Chondrocyte (in vitro differentiated cells): ENCODE data around the gene LMO1. TPM values are rescaled to one million over a fixed set of nuclear protein-coding genes. Genes with fewer than 3 reads are reported as not detected.

Experiments used
- DNase-seq: peaks from one replicate; pipeline ENCODE4 v3.0.0; 2021; ENCODE audit warnings: mixed read lengths, low spot score
- H3K27ac Mint-ChIP-seq: one replicate; pipeline ENCODE4 v1.8.0; 2021; ENCODE audit warnings: mild to moderate bottlenecking, moderate library complexity, mixed read lengths; ENCODE audit not compliant: unreplicated experiment
- H3K27me3 Mint-ChIP-seq: 2 replicates; pipeline ENCODE4 v1.8.0; 2021; ENCODE audit warnings: low read depth, mixed read lengths
- H3K36me3 Mint-ChIP-seq: 2 replicates; pipeline ENCODE4 v1.8.0; 2021; ENCODE audit warnings: low read depth, mixed read lengths
- H3K4me1 Mint-ChIP-seq: 2 replicates; pipeline ENCODE4 v1.8.0; 2021; ENCODE audit warnings: low read depth, mild to moderate bottlenecking, mixed read lengths
- H3K4me3 Mint-ChIP-seq: one replicate; pipeline ENCODE4 v1.8.0; 2021; ENCODE audit warnings: mild to moderate bottlenecking, moderate library complexity, mixed read lengths; ENCODE audit not compliant: unreplicated experiment
- H3K9me3 Mint-ChIP-seq: 2 replicates; pipeline ENCODE4 v1.8.0; 2021; ENCODE audit warnings: low read depth, mixed read lengths
- CTCF ChIP-seq: fragments of 200-600 bp; sonication (generic); IDR thresholded peaks from 2 replicates; pipeline ENCODE4 v1.5.0; 2021; ENCODE audit warnings: antibody characterized with exemption, mild to moderate bottlenecking, moderate library complexity
- total RNA-seq: library from RNA; stranded (reverse); gene quantifications from 3 replicates; pipeline ENCODE4 v1.2.1, GENCODE V29; 2021

LMO1 gene
- total RNA-seq, 1 donor from 2014 or later, result not detected

DNA sequence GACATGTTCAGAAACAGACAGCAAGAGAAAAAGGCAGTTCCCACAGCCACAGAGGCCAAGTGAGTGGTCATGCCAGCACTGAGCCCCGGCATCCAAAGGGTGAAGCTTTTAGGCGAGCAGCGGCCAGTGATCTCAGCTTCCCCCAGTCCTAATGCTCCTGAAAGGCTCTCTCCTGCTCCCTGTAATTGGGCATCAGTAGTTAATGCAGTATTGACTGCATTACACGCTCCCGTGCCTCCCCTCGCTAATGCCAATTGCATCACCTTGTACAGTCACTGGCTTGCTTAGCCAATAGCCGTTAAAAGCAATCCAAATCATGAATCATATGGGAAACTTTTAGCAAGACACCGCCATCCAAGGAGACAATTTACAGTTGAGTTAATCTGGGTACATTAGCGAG lies 4.9 kb downstream of the LMO1 start:
- no peak for TF ChIP-seq CTCF
- no peaks in the 10 kb centered on the region for H3K36me3 Mint-ChIP-seq
- DNase-seq, result no peak
- H3K4me3 Mint-ChIP-seq, result no peak overlapping the region
- H3K27me3 Mint-ChIP-seq, result peaks cover 17% of the 10 kb centered on the region
- H3K27ac Mint-ChIP-seq, result no peak overlapping the region
- H3K9me3 Mint-ChIP-seq, result no peaks in the 10 kb centered on the region
- peaks cover 10% of the 10 kb centered on the region for H3K4me1 Mint-ChIP-seq

DNA sequence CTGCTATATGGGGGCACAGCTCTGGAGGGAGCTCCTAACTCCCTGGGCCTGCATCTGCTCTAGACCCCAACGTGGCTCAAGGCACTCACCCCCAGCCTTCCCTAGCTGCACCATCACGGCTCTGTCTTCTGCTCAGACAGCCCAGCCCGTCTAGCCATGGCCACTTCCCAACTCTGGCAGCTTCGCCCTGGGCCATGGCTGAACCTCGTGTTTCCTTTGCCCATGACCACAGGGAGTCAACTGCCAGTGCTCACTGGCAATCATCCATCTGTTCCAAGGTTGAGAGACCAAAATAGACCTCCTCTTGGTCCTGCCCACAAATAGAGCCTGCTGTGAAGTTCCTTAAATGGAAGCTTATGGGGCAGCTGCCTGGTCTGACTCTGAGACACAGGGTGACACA lies 5.4 kb downstream of the LMO1 start:
- no peaks in the 10 kb centered on the region for H3K9me3 Mint-ChIP-seq
- H3K4me1 Mint-ChIP-seq, result peaks cover 6% of the 10 kb centered on the region
- no peak for TF ChIP-seq CTCF
- H3K4me3 Mint-ChIP-seq, result no peak overlapping the region
- peak overlapping the region; percentile 33 for H3K27ac Mint-ChIP-seq
- H3K36me3 Mint-ChIP-seq, result no peaks in the 10 kb centered on the region
- DNase-seq, result no peak
- peaks cover 17% of the 10 kb centered on the region for H3K27me3 Mint-ChIP-seq

DNA sequence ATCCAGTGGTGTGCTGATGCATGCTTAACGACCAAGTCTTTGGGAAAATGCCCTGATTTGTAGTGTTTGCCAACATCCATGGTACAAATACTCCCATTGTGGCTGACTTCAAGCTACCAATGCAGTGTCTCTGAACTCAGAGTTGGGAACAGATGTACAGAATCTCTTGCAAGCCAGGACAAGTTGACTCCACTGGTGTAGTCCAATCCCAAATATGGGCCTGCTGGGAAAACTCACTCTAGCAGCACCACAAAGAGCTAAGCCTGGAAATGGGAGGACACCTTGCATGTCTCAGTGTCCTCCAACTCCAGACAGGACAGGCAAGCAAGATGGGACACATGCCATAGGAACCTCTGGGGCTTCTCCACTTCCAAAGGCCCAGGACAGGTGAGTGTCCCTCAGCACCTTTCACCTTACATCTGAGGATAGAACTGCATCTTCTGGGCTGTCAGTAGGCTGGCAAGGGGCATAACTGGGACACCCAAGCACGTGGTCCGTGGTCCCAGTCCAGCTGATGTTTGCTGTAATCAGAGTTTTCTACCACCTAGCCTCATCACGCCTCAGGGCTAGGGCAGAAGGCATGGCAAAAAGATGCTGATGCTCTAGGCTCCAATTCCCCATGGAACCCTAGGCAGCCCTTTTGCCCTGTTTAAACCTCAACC lies 6.5 kb downstream of the LMO1 start:
- TF ChIP-seq CTCF, result no peak
- no peak overlapping the region for H3K4me3 Mint-ChIP-seq
- no peaks in the 10 kb centered on the region for H3K36me3 Mint-ChIP-seq
- no peak for DNase-seq
- no peaks in the 10 kb centered on the region for H3K4me1 Mint-ChIP-seq
- no peak overlapping the region for H3K27ac Mint-ChIP-seq
- peaks cover 14% of the 10 kb centered on the region for H3K27me3 Mint-ChIP-seq
- no peaks in the 10 kb centered on the region for H3K9me3 Mint-ChIP-seq

DNA sequence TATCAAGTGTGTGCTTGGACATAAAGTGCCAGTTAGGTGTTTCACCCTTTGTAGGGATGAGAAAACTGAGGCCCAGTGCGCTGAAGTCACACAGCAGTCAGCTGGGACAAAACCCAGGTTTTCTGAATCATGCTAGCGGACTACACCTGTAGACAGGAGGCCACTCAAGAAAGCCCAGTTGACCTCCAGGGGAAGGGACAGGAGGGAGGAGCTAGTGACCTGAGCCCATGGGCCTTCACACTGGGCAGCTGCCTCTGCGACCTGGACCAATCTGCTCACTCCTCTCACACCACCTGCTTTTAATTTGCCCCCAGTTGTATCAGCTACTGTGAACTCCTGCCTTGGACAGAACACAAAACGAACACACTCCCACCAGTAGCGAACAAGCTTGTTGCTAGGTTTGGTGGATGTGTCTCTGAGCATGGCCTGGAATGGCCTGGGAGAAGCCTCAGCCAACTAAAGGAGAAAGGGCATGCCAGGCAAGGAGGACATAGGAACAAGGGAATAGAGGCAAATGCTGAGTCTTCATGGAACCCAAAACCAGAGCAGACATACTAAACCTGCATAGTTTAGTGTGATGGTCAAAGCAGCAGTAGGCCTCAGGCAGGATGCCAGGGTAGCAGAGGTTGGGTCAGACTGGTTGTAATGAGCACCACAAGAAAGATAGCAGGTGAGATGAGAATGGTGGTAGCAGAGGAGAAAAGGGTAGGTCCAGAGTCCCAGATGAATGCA lies 7.2 kb downstream of the LMO1 start:
- no peaks in the 10 kb centered on the region for H3K36me3 Mint-ChIP-seq
- H3K27ac Mint-ChIP-seq, result no peak overlapping the region
- no peaks in the 10 kb centered on the region for H3K4me1 Mint-ChIP-seq
- DNase-seq, result peak; percentile 27
- no peaks in the 10 kb centered on the region for H3K9me3 Mint-ChIP-seq
- H3K27me3 Mint-ChIP-seq, result peaks cover 7% of the 10 kb centered on the region
- no peak for TF ChIP-seq CTCF
- H3K4me3 Mint-ChIP-seq, result no peak overlapping the region

DNA sequence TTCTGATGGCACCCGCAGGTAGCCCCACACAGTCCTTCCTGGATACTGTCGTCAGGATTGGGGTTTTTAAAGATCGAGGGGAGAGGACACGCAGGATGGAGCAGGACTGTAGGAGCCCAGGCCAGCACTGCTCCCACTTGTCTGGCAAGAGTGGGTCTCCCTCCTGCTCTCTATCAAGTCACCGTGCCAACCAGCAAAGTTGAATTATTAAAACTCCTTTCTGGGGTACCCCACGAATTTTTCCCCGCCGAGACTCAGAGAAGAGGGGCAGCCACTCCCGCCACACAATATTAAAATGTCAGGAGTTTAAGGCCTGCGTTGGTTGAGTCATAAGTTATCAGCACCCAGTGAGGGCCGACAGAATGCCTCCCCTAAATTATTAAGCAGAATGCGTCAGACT lies 10.1 kb downstream of the LMO1 start:
- Mint-ChIP-seq H3K27ac (no peak overlapping the region), H3K9me3 (no peaks in the 10 kb centered on the region), H3K27me3 (peaks cover 5% of the 10 kb centered on the region), H3K36me3 (no peaks in the 10 kb centered on the region), H3K4me1 (no peaks in the 10 kb centered on the region), H3K4me3 (no peak overlapping the region)
- DNase-seq, result no peak
- TF ChIP-seq CTCF, result no peak
